Ovary (tissue), 9 donors: ENCODE data around the gene OR4D1. TPM values are rescaled to one million over a fixed set of nuclear protein-coding genes. Genes with fewer than 3 reads are reported as not detected.

Source experiments
- DNase-seq, 5 donors: peaks; one replicate each; pipeline ENCODE4 v3.0.0-alpha.2; 2019 to 2020
- H3K27ac ChIP-seq, 2 donors: fragments of 200-600 bp; one replicate each; pipeline versions ENCODE4 v1.5.1 to v1.8.0; 2019 to 2022
- H3K27me3 ChIP-seq: fragments of 200-600 bp; one replicate; pipeline ENCODE4 v1.8.0; 2022
- H3K36me3 ChIP-seq: fragments of 200-600 bp; sonication (generic); one replicate; pipeline ENCODE4 v1.5.1; 2019
- H3K4me1 ChIP-seq: one replicate; pipeline ENCODE4 v1.8.1; 2013; ENCODE audit warnings: mild to moderate bottlenecking, moderate library complexity; ENCODE audit not compliant: insufficient read depth
- H3K4me3 ChIP-seq: fragments of 200-600 bp; sonication (generic); one replicate; pipeline ENCODE4 v1.5.1; 2017
- H3K9me3 ChIP-seq, 2 donors: fragments of 200-600 bp in 1 of 2; sonication (generic) in 1 of 2; one replicate each; pipeline versions ENCODE4 v1.5.1 to v1.8.1; 2013 to 2019; ENCODE audit warnings: mild to moderate bottlenecking in 1 of 2, moderate library complexity in 1 of 2
- CTCF ChIP-seq, 3 donors: fragments of 450-650 bp in 2 of 3; fragments of 200-600 bp in 1 of 3; IDR thresholded peaks; one replicate each; pipeline versions ENCODE4 v1.5.1 to v1.8.0; 2016 to 2022; ENCODE audit warnings: antibody characterized with exemption in 3 of 3, mild to moderate bottlenecking in 1 of 3
- EP300 ChIP-seq: sonication (generic); formaldehyde crosslinking; IDR thresholded peaks from one replicate; pipeline ENCODE4 v1.6.1; 2017; ENCODE audit warnings: antibody characterized with exemption
- POLR2A ChIP-seq: fragments of 450-650 bp; IDR thresholded peaks from one replicate; pipeline ENCODE4 v1.6.1; 2017; ENCODE audit warnings: antibody characterized with exemption, mild to moderate bottlenecking, moderate library complexity
- WGBS, 3 donors: extraction: QIAGEN DNeasy Blood & Tissue Kit in 1 of 3; methylation state at CpG; one replicate each; pipeline versions ENCODE4 v1.1.5 to v1.1.7; 2013 to 2017; 5-methylcytosine and 5-hydroxymethylcytosine counted together
- intact Hi-C, 4 donors: fragments of 100-400 bp; cut with DNase I; formaldehyde crosslinking; loops; one replicate each; pipeline versions ENCODE4 v1.11.0 to v1.15.1; 2022 to 2023
- polyA plus RNA-seq, 2 donors: library from polyadenylated mRNA; stranded (reverse); fragments of 200-250 nt in 1 of 2; fragments of 350-450 nt in 1 of 2; fragmentation: Illumina TruSeq in 1 of 2; extraction: RNeasy Lipid Tissue Mini Kit (QIAGEN cat#74804) in 1 of 2; gene quantifications; one replicate each; pipeline ENCODE4 v1.2.3, GENCODE V29; 2013 to 2014
- total RNA-seq, 7 donors: library from RNA; depleted of rRNA in 2 of 7; stranded (reverse); fragments of >200 nt in 2 of 7; fragmentation: NEBNext Ultra II Directional in 3 of 7; extraction: Animal tissue kit (Norgen Biotek cat#: 25700) in 3 of 7; gene quantifications; one replicate each; pipeline versions ENCODE4 v1.1.0 to v1.2.4, GENCODE V29; 2016 to 2023
- donor health status: DM: no; HTN: no; CAD: no; lungs with moderate emphysema.
- donor health status: DM: no; HTN: no; CAD: no.
- donor health status: Bipolar disorder and iron deficiency.
- donor health status: DM: yes; HTN: yes; CAD: no.
- donor health status: DM: no; HTN: no; CAD: no.
- donor health status: DM: yes; HTN: yes; CAD: no.

Gene OR4D1
- total and polyA plus RNA-seq, 9 donors = 0.03 TPM; not detected in 8

GRCh38 chr17:58166682-58167081 lies 18.5 kb downstream of the OR4D1 start, which contains the start of gene OR4D2:
Gene OR4D2, plus strand, starts transcription at chr17:58166982. Its CDS starts 2,674 bp downstream, at chr17:58169656.
- no peak for DNase-seq
- Histone ChIP-seq H3K27me3 (peaks cover 3% of the 10 kb centered on the region), H3K36me3 (no peaks in the 10 kb centered on the region), H3K4me1 (no peaks in the 10 kb centered on the region), H3K4me3 (no peak within 1 kb of the TSS), H3K9me3 (no peaks in the 10 kb centered on the region), H3K27ac (no peak within 1 kb of the TSS)
- intact Hi-C loops = no loop called here
- 50 to 66% (median 57%) methylated on average over 6 of the region's 6 CpGs for WGBS, 3 donors
- TF ChIP-seq POLR2A (no peak), EP300 (no peak), CTCF (IDR thresholded peaks at IDR 0.05) (no peak)

DNA sequence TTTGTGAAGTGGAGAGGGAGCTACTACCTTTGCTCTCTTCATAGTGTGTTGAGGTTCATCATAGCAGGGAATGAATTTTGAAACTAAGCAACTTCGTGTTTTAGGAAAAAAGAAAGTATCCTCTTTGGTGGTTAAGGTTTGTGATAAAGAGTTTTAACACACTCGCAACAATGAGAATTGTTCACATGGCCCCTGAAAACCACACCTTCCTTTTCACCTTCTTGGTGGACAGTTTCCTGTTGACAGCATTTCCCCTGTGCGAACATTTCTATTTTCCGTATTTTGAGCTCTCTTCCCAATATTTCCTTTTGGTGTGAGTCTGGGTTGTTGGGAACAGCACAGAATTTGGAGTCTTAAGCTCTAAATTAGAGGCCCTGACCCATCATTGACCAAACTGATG lies 22.4 kb downstream of the OR4D1 start:
- H3K27ac ChIP-seq = no peak overlapping the region
- intact Hi-C loops = no loop called here
- TF ChIP-seq EP300 = no peak
- no peak for TF ChIP-seq CTCF (IDR thresholded peaks at IDR 0.05)
- no peak for TF ChIP-seq POLR2A
- H3K4me1 ChIP-seq = no peaks in the 10 kb centered on the region
- H3K9me3 ChIP-seq = no peaks in the 10 kb centered on the region
- H3K4me3 ChIP-seq = no peak overlapping the region
- 64 to 72% (median 68%) methylated on average over 4 of the region's 4 CpGs for WGBS, 3 donors
- no peaks in the 10 kb centered on the region for H3K36me3 ChIP-seq
- DNase-seq = no peak
- H3K27me3 ChIP-seq = no peaks in the 10 kb centered on the region

DNA sequence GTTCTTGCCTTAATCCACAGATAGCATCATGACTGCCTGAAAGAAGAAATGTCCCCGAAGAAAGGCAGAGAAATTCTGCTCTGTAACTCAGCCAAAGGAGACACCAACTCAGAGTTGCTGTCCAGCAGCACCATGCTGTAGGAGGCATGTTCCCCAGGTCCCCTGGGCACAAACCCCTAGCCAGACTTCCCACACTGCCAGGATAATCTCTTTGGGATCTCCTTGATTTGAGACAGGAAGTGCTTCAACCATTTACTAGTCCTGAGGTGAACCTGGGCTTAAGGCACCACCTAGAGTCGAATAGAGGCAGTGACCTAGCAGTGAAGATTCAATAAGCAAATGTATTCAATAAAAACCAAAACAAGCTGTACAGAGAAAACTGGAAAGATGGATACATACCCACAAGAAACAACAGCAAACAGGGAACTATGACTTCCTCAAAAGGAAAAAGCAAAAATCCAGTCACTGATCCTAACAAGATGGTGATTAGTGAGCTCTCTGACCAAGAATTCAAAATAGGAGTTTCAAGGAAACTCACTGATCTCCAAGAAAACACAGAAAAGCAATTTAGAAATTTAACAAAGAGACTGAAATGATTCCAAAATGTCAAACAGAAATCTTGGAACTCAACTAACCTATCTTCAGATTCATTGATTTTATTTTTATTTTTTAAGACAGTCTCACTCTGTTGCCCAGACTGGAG lies 24.3 kb downstream of the OR4D1 start:
- H3K27me3 ChIP-seq = no peaks in the 10 kb centered on the region
- no peak for DNase-seq
- H3K36me3 ChIP-seq = no peaks in the 10 kb centered on the region
- no peak overlapping the region for H3K4me3 ChIP-seq
- no peaks in the 10 kb centered on the region for H3K4me1 ChIP-seq
- H3K9me3 ChIP-seq = no peaks in the 10 kb centered on the region
- no peak overlapping the region for H3K27ac ChIP-seq
- TF ChIP-seq CTCF (IDR thresholded peaks at IDR 0.05) = no peak
- no peak for TF ChIP-seq POLR2A
- TF ChIP-seq EP300 = no peak
- 26 to 39% (median 29%) methylated on average over 2 of the region's 2 CpGs for whole genome bisulfite sequencing, 3 donors
- intact Hi-C loops = no loop called here

DNA sequence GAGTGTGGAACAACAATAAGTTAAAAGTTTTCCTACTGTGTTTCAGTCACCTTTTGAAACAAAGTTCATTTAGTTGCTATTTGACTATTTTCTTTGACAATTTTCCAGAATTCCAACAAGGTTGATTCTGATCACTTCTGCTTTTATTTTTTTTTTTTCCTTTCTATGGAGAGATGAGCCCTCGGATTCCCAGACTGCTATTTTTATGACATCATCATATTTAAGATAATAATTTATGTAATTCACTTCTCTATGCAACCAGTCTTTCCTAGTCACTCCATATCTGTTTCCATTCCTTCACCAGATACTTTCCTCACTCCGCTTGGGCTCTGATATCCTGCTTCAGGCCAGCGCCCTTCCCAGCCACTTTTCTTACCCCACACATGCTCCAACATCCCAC lies 26.7 kb downstream of the OR4D1 start:
- intact Hi-C loops = no loop called here
- DNase-seq = no peak
- Histone ChIP-seq H3K4me1 (no peaks in the 10 kb centered on the region), H3K4me3 (no peak overlapping the region), H3K27me3 (no peaks in the 10 kb centered on the region), H3K27ac (no peak overlapping the region), H3K36me3 (no peaks in the 10 kb centered on the region), H3K9me3 (no peaks in the 10 kb centered on the region)
- no peak for TF ChIP-seq CTCF (IDR thresholded peaks at IDR 0.05)
- no peak for TF ChIP-seq POLR2A
- TF ChIP-seq EP300 = no peak
- WGBS, 3 donors = 41 to 46% (median 43%) methylated on average over 3 of the region's 3 CpGs
